NCI-H226 (cell line): ENCODE measurements around the gene RYR2.
"Not testable (repeated sequence)": the region's sequence is repeated elsewhere in the genome, so short reads cannot be mapped to it uniquely, and the experiment has no call there.

Experiments
- DNase-seq: peaks from one replicate; pipeline ENCODE4 v3.0.0-alpha.2; 2015

RYR2 gene

GRCh38 chr1:237279629-237280028, 237.6 kb downstream of the RYR2 start:
- no peak for DNase-seq

- no peak for DNase-seq
Measured at GRCh38 chr1:237281481-237281880, 239.5 kb downstream of the RYR2 start.

GRCh38 chr1:237282208-237282783, 240.3 kb downstream of the RYR2 start:
- no peak for DNase-seq

DNA sequence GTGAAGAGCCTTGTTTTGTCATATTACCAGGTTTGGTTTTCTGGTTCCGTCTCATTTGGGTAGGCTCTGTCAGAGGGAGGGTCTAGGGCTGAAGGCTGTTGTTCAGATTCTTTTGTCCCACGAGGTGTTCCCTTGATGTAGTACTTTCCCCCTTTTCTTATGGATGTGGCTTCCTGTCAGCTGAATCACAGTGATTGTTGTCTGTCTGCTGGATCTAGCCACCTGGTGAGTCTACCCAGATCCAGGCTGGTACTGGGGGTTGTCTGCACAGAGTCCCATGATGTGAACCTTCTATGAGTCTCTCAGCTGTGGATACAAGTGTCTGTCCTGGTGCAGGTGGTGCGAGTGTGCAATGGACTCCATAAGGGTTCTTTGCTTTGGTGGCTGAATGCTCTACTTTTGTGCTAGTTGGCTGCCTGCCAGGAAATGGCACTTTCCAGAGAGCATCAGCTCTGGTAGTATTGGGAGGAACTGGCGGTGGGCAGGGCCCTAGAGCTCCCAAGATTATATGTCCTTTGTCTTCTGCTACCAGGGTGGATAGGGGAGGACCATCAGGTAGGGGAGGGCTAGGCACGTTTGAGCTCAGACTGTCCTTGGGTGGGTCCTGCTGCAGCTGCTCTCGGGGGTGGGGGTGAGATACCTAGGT, 246.0 kb downstream of the RYR2 start:
- DNase-seq = no peak

DNA sequence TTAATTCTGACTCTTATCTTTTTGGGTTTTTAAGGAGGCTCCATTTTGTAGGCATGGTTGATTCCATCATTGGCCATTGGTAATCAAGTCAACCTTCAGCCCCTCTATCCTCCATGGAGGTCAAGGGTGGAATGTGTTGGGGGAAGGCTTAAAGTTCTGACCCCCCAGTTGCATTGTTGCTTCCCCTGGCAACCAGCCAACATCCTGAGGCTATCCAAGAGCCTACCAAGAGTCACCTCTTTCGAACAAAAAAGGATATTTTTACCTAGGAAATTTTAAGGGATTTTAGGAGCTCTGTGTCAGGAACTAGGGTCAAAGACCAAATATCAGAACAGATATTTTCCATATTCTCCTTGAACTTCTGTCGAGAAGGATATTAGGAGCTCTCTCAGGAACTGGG, 251.8 kb downstream of the RYR2 start:
- DNase-seq = no peak

GRCh38 chr1:237296861-237297260, 254.9 kb downstream of the RYR2 start:
- DNase-seq = no peak

DNA sequence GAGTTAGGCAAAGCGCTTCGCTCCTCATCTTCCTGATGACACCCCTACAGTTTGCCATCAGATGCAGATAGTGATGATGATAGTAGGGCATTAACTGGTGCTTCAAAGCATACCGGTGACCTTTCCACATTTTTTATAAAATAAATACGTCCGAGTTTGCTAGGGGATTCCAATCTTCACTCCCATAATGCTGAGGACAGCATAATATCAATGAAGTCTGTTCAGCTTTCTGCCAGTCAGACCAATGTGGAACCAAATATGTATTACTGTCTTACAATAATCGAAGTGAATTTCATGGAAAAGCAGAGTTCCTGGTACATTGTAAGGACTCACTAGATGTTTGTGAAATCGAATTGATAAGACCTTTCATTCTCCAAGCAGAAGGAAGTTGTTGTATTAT, 258.7 kb downstream of the RYR2 start:
- no peak for DNase-seq

DNA sequence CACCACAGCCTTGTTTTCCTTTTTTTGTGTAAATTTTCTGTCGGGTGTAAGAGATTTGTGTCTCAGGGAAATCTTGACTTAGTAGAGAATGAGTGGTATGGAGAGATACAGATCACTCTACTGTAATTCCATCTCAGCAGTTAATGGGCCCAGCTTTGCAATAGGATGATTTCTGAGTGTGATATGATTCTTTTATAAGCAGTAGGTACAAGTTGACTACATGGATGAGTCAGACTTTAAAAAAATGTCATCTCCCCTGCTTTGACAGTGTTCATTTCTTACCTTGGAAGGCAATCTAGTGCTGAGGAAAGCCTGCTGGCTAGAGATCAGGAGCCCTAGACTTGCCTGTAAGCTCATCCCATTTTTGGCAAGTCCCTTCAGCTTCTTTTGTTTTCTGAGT, 261.9 kb downstream of the RYR2 start:
- DNase-seq = no peak

DNA sequence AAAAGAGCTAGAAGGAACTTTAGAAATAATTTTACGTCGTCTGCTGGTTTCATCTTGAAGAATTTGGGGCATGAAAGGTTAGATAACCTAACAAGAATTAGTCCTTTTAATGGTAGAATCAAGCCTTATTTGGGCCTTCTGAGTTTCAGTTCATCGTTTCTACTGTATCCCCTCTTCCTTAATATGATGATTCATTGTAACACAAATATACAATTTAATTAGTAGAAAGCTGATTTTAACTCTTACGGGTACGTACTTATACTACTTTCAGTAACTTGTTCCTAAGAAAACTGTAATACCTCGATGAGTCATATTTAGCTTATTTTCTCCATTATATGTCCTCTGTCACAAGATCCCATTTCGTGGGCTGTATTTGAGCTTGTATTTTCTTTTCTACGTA, 264.7 kb downstream of the RYR2 start:
- DNase-seq = no peak

GRCh38 chr1:237309595-237310118, 267.7 kb downstream of the RYR2 start:
- DNase-seq = no peak

DNA sequence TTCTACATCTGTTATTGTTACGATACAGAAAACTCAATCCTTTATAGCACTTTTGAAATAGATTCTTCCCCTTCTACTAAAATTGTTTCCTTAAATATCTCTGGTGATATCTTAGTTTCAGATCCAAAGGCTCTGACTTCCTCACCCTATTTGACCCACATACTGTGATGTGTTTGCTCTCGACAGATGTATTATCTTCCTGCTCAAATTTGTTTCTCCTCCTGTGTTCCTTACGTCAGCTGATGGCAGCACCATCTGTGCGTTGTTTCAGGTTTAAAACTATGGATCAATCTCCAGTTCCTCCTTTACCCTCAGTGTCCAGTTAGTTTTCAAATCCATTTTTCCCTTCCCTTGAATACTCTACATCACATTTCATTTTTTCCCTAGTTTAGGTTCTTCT, 274.4 kb downstream of the RYR2 start:
- no peak for DNase-seq

- DNase-seq = no peak
Measured at GRCh38 chr1:237318748-237319147, 276.8 kb downstream of the RYR2 start.

- no peak for DNase-seq
Measured at GRCh38 chr1:237320890-237321289, 278.9 kb downstream of the RYR2 start.

DNA sequence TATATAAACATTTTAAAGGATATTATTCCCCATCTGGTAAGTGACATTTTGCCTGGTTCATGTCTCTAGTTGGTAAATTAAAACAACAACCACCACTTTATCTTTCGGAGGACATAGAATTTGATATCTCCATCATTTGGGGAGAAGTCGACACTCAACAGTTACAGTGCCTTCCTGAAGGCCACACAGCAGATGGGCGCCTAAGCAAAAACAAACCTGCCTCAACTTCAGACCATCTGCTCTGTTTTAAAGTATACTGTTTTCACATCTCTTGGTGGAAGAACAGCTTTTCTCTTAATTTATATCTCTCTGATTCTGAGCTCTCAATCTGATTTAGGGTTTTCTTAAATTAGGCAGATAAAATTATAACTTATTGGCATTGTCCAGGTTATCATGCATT, 282.2 kb downstream of the RYR2 start:
- DNase-seq = no peak

DNA sequence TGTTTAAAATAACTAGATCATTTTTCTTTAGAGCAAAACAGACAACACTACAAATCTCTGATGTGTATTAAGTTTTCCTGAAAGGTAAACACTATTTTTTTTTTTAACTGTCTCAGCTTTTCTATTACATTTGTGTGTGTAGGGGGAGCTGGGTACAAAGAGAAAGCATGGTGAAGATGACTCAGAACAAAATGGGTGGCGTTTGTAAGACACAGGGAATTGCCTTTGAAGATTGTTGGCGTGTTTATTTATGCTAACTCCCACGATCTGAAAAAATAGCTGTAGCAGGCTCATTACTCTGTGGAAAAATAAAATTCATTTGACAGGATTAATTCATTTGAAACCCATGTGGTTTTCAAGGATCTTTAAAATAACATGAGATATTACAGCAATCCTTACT, 285.1 kb downstream of the RYR2 start:
- DNase-seq = no peak

DNA sequence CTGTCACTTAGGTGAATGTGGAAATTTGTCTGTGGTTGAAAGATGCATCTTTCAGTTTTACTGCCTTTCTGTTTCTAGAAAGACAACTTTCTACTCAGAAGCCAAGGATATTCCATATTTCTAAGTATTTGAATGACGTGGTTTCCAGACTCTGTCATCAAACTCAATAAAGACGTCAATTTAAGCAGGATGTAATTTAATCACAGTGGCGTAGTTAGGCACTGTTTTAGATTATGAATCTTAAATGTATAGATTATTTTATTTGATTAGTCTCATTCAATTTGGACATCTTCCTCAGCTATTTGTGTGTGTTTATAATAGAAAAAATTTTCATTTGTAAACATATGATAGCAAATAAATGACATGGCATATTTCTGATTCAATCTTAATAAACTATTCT, 298.9 kb downstream of the RYR2 start:
- DNase-seq = no peak

- DNase-seq = no peak
Measured at GRCh38 chr1:237341391-237341790, 299.4 kb downstream of the RYR2 start.

- DNase-seq = no peak
Measured at GRCh38 chr1:237342730-237343129, 300.7 kb downstream of the RYR2 start.

DNA sequence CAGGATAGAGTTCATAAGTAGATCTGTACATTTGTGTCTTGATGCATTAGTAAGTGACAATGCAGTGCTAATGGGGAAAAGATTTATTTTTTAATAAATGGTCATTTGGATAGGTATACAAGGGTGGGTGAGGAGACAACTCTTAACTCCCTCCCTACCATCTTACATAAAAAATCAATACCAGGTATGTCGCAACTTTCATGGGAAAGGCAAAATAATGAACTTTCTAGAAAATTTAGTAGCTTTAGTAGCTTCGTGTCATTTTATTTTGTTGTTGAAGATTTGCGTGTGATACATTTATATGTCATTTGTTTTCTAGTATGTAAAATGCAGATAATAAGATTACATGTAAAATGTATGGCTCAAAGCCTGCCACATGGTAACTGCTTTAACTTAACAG, 310.8 kb downstream of the RYR2 start:
- no peak for DNase-seq

DNA sequence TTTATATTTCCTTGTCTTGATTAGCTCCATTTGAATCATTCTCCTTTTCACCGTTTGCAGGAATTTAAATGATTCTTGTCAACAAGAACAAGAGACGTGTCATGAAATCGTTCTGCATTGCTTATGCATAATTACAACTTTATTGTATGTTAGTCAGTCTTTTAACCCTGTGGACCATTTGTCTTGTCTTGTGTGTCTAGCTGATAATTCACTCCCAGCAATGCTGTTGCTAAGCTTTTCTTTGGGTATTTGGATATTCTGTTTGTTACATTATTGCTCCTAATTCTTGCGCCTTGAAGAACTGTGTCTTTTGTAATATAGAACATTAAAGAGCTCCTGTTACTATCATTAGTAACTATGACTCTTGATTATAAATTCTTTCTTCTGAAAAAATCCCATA, 311.9 kb downstream of the RYR2 start:
- no peak for DNase-seq

GRCh38 chr1:237355022-237355421, 313.0 kb downstream of the RYR2 start:
- no peak for DNase-seq

DNA sequence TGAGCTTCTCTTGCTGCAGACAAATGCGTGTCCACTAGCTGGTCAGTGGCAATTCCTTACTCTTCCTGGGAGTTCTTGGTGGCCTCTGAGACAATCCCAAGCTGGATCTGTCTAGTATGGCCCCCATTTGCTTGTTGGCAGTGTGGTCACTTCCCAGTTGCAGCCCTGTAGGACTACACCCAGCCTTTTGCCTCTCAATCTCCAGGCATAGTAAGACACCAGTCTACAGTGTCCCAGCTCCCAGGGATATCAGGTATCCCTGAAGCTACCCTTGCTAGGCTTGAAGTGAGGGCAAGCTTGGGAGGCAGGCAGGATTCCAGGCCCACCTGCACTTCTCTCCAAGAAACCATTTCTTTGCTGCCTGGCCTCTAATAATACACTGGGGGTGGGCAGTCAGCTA, 316.6 kb downstream of the RYR2 start:
- DNase-seq = no peak

- DNase-seq = no peak
Measured at GRCh38 chr1:237367758-237368157, 325.8 kb downstream of the RYR2 start.

- DNase-seq = not testable (repeated sequence)
Measured at GRCh38 chr1:237371477-237371876, 329.5 kb downstream of the RYR2 start.

GRCh38 chr1:237383791-237384190, 341.8 kb downstream of the RYR2 start:
- DNase-seq = no peak
